ENCODE results near the gene RAB11A.

DNA sequence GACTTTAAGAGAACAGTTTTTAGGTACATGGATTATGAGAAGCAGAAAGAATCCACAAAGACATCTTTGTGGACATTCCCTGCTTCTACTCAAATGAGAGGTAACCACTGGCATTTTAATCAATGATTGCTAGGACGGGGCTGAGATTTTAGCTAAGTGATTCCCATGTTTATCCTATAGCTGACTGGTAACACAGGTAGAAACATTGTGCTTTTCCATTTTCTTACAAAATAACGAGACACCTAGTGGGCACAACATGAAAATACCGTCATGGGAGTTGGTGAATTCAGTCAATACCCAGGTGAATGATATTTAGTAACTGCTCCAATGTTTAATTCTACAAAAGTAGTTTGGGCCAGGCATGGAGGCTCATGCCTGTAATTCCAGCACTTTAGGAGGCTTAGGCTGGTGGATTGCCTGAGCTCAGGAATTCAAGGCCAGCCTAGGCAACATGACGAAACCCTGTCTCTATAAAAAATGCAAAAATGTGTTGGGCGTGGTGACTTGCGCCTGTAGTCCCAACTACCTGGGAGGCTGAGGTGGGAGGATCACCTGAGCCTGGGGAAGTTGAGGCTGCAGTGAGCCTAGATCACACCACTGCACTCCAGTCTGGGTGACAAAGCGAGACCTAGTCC lies 40.0 kb upstream of the RAB11A start:
- no peak for TF ChIP-seq BACH2 (CRISPR knock-in tag; IDR thresholded peaks at IDR 0.05; ENCODE audit: borderline replicate concordance)
- no peak for TF ChIP-seq TCF4 (CRISPR knock-in tag; IDR thresholded peaks at IDR 0.05; ENCODE audit: borderline replicate concordance)
- no peak for TF ChIP-seq GLIS3 (CRISPR knock-in tag; IDR thresholded peaks at IDR 0.05)
- TF ChIP-seq ZNF70 (CRISPR knock-in tag; IDR thresholded peaks at IDR 0.05), result no peak

Data from SK-N-SH treated with all-trans-retinoic acid at 6 μM for 48 hours (cell line).